Effector memory CD8-positive, alpha-beta T cell (primary cell): ENCODE measurements around the gene ODAD2.
"Not testable (repeated sequence)": the region's sequence is repeated elsewhere in the genome, so short reads cannot be mapped to it uniquely, and the experiment has no call there.

Source experiments
- ATAC-seq: fragments of 150-1000 bp; cut with Tn5 transposase; replicated peaks from 2 replicates; pipeline ENCODE4 v1.10.0; 2021; ENCODE audit warnings: mild to moderate bottlenecking, moderate library complexity
- DNase-seq, 3 experiments: peaks; one replicate each; pipeline ENCODE4 v3.0.0; 2021
- H3K27ac Mint-ChIP-seq, 2 donors: one replicate each; pipeline ENCODE4 v1.8.0; 2022; ENCODE audit warnings: mild to moderate bottlenecking in 2 of 2, mixed read lengths in 2 of 2, moderate library complexity in 2 of 2
- H3K27me3 Mint-ChIP-seq, 2 donors: one replicate each; pipeline ENCODE4 v1.8.0; 2022; ENCODE audit warnings: mixed read lengths in 2 of 2
- H3K36me3 Mint-ChIP-seq: one replicate; pipeline ENCODE4 v1.8.0; 2022; ENCODE audit warnings: mild to moderate bottlenecking, moderate library complexity, mixed read lengths; ENCODE audit not compliant: insufficient read depth
- H3K4me1 Mint-ChIP-seq, 2 donors: one replicate each; pipeline ENCODE4 v1.8.0; 2022; ENCODE audit warnings: low read depth in 2 of 2, mixed read lengths in 2 of 2
- H3K4me3 Mint-ChIP-seq, 2 donors: one replicate each; pipeline ENCODE4 v1.8.0; 2022; ENCODE audit warnings: mild to moderate bottlenecking in 2 of 2, mixed read lengths in 2 of 2, moderate library complexity in 2 of 2
- H3K9me3 Mint-ChIP-seq, 2 donors: one replicate each; pipeline ENCODE4 v1.8.0; 2022; ENCODE audit warnings: mixed read lengths in 2 of 2

Gene ODAD2

DNA sequence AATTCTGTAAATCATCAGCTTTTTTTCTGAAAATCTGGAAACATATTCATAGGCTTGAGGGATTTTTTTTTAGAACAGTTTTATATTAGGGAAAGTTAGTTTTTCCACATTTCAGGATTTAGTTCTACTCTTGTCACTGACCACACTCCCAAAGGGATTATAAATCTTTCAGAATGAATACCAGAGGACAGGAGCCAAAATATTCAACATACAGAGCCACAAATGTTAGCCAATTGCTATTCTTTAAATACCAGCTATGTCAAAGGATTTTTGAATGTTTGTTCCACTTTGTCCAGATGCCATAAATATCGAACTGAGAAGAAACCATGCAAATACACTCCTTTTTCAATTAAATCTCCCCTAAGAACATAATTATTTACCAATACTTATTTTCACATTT lies 50.7 kb downstream of the ODAD2 start:
- no peak overlapping the region for H3K4me3 Mint-ChIP-seq
- no peak overlapping the region for H3K27ac Mint-ChIP-seq
- H3K27me3 Mint-ChIP-seq: peaks cover 25 to 29% of the 10 kb centered on the region in 2 donors
- H3K36me3 Mint-ChIP-seq: peaks cover 3% of the 10 kb centered on the region
- peaks cover 0 to 4% of the 10 kb centered on the region in 2 donors for H3K4me1 Mint-ChIP-seq
- DNase-seq (no peak), ATAC-seq (no peak)
- no peaks in the 10 kb centered on the region for H3K9me3 Mint-ChIP-seq

DNA sequence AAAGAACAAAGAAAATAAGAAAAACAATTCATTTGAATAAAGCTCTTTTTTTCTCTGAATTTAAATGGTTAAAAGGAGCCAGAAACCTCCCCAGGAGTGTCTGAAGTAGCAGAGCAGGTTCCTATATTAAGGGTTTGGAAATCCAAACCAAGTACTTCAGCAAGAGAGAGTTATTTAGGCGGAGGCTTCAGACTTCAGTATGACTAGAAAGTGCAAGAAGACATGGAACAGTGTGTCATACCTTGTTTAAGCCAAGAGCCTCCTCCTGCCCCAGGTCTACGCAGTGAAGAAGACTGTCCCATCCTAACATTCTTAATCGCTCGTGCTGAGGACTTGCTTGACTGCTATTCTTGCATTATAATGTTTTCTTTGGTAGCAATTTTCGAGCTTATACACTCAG lies 51.3 kb downstream of the ODAD2 start:
- no peak for DNase-seq
- peaks cover 3% of the 10 kb centered on the region for H3K36me3 Mint-ChIP-seq
- peaks cover 29 to 31% of the 10 kb centered on the region in 2 donors for H3K27me3 Mint-ChIP-seq
- ATAC-seq: no peak
- no peak overlapping the region for H3K27ac Mint-ChIP-seq
- H3K4me3 Mint-ChIP-seq: no peak overlapping the region
- no peaks in the 10 kb centered on the region for H3K9me3 Mint-ChIP-seq
- peaks cover 0 to 4% of the 10 kb centered on the region in 2 donors for H3K4me1 Mint-ChIP-seq

DNA sequence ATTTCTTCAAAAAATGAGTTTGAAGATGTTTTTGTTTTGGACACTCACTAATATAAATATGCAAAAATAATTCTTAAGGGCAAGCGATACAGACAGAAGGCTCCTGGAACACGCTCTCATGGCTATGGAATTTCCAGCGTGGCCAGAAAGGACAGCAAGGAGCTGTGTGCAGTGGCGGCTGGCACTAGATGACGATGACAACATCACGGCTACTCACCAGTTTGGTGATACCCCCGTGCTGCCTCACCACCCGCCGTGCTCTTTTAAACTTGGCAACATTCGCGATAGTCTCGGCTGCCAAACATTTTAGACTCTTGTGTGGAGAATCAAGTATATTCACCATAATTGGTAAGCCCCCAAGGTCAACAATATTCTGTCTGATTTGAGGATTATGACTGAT lies 54.9 kb downstream of the ODAD2 start:
- no peak for ATAC-seq
- Mint-ChIP-seq H3K4me1 (no peaks in the 10 kb centered on the region), H3K27ac (no peak overlapping the region), H3K4me3 (no peak overlapping the region), H3K27me3 (peaks cover 29 to 40% of the 10 kb centered on the region in 2 donors), H3K36me3 (peaks cover 3% of the 10 kb centered on the region), H3K9me3 (no peaks in the 10 kb centered on the region)
- no peak for DNase-seq

DNA sequence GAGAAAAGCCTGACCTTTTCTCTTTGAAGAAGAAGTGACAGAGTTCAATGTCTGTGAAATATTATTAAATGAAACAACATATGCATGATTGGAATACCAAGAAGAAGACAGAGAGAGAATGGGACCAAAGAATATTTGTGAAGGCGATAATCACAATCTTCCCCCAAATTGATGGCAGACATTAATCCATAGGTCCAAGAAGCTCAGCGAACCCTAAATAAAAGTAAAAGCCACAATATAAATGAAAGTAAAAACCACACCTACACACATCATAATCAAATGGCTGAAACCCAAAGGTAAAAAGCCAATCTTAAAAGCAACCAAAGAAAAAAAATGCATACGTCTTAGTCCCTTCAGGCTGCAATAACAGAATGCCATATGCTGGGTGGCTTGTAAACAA lies 84.0 kb downstream of the ODAD2 start:
- Mint-ChIP-seq H3K36me3 (no peaks in the 10 kb centered on the region), H3K4me3 (no peak overlapping the region), H3K9me3 (no peaks in the 10 kb centered on the region), H3K27me3 (peaks cover 22 to 27% of the 10 kb centered on the region in 2 donors), H3K27ac (no peak overlapping the region), H3K4me1 (no peaks in the 10 kb centered on the region)
- DNase-seq (no peak), ATAC-seq (no peak)

DNA sequence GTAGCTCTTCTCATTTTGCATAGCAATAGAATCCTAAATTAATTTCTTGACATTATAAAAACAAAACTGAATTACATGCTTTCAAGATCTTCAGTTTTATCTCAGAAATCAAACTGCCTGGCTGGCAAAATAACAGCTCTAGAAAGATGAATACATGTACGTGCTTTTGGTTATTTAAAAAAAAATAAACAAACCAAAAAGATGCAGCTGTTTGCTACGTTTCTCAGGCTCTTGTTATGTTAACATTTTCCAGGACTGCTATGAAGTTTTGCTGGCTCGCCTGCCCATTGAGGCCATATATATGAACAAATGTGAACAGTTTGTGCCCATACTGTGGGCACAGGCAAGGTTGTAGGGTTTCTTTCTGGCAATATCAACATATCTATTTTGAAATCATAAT lies 86.6 kb downstream of the ODAD2 start:
- H3K36me3 Mint-ChIP-seq: no peaks in the 10 kb centered on the region
- no peak overlapping the region for H3K27ac Mint-ChIP-seq
- ATAC-seq: no peak
- H3K9me3 Mint-ChIP-seq: no peaks in the 10 kb centered on the region
- no peaks in the 10 kb centered on the region for H3K4me1 Mint-ChIP-seq
- no peak overlapping the region for H3K4me3 Mint-ChIP-seq
- DNase-seq: no peak
- peaks cover 27 to 31% of the 10 kb centered on the region in 2 donors for H3K27me3 Mint-ChIP-seq

DNA sequence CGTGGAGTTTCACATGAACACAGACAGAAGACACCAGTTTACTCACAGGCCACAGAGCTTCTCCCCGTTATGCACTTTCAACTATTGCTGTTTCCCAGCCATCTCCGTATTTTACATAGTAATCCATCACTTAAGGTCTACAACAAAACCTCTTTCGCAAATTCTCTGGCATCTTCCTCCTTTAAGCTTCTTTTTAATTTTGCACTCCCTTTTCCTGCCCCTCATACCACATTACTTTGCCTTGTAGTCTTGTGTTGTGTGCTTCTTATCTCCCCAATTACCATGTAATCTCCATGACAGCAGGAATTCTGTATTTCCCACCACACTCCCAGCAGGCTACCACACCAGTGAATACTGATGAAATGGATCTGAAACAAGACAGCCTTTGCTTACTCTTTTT lies 87.3 kb downstream of the ODAD2 start:
- Mint-ChIP-seq H3K9me3 (no peaks in the 10 kb centered on the region), H3K4me3 (no peak overlapping the region), H3K4me1 (no peaks in the 10 kb centered on the region), H3K36me3 (no peaks in the 10 kb centered on the region), H3K27ac (no peak overlapping the region), H3K27me3 (peaks cover 30 to 34% of the 10 kb centered on the region in 2 donors)
- DNase-seq (no peak), ATAC-seq (no peak)

DNA sequence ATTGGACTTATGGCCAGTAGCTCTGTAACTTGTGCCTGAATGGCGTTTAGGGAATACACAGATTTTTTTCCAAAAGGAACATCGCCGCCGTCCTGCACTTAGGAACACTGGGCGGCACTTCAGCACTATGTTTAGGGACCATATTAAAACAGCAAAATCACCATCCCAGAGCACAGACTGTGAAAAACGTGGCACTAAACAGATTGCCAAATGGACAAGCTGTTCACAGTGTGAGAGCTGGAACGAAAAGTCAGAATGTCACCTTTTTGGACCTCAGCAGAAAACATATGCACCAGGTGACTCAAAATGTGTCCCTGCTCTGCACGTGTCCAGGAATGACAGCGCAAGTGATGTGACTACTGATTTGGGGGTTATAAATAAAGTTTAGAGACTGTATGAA lies 87.9 kb downstream of the ODAD2 start:
- ATAC-seq: no peak
- peaks cover 28 to 39% of the 10 kb centered on the region in 2 donors for H3K27me3 Mint-ChIP-seq
- no peaks in the 10 kb centered on the region for H3K9me3 Mint-ChIP-seq
- H3K27ac Mint-ChIP-seq: no peak overlapping the region
- no peak for DNase-seq
- H3K4me3 Mint-ChIP-seq: no peak overlapping the region
- no peaks in the 10 kb centered on the region for H3K4me1 Mint-ChIP-seq
- H3K36me3 Mint-ChIP-seq: no peaks in the 10 kb centered on the region

DNA sequence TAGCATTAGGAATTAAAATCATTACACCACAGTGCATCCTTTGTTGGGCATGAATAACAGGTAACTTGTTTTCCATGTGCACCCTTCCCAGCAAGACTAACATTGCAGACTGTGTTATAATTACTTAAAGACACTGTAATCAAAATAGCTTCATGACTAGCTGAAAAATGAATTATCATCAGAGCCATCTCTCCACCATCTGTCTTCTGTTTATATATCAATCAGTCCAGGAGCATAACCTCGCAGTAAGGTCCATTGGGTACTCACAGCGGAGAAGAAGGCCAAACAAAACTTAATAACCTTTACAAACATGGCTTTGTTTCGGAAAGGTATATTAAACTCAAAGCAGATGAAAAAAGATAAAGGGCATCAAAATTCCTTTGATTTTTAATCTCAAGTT lies 90.6 kb downstream of the ODAD2 start:
- Mint-ChIP-seq H3K27ac (no peak overlapping the region), H3K27me3 (peaks cover 22 to 35% of the 10 kb centered on the region in 2 donors), H3K36me3 (no peaks in the 10 kb centered on the region), H3K4me3 (no peak overlapping the region), H3K4me1 (no peaks in the 10 kb centered on the region), H3K9me3 (peaks cover 0 to 16% of the 10 kb centered on the region in 2 donors)
- DNase-seq (no peak), ATAC-seq (no peak)

DNA sequence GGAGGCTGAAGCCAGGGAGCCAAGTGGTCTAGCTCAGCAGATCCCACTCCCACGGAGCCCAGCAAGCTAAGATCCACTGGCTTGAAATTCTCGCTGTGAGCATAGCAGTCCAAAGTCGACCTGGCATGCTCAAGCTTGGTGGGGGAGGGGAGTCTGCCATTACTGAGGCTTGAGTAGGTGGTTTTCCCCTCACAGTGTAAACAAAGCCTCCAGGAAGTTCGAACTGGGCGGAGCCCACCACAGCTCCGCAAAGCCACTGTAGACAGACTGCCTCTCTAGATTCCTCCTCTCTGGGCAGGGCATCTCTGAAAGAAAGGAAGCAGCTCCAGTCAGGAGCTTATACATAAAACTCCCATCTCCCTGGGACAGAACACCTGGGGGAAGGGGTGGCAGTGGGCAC lies 99.4 kb downstream of the ODAD2 start:
- Mint-ChIP-seq H3K27me3 (peaks cover 0 to 27% of the 10 kb centered on the region in 2 donors), H3K9me3 (peaks cover 5 to 34% of the 10 kb centered on the region in 2 donors), H3K4me3 (peak overlapping the region in 1 of 2 donors; percentile 36), H3K27ac (peak overlapping the region in 1 of 2 donors; percentile 57)
- H3K36me3 Mint-ChIP-seq, H3K4me1 Mint-ChIP-seq, ATAC-seq: not testable (repeated sequence)
- DNase-seq: peak in 1 of 3 experiments; percentile 3

DNA sequence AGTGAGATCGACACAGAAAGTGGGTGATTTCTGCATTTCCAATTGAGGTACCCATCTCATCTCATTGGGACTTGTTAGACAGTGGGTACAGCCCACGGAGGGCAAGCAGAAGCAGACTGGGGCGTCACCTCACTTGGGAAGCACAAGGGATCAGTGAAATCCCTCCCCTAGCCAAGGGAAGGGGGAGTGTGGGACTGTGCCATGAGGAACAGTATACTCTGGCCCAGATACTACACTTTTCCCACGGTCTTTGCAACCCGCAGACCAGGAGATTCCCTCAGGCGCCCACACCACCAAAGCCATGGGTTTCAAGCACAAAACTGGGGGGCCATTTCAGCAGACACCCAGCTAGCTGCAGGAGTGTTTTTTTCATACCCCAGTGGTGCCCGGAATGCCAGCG lies 99.8 kb downstream of the ODAD2 start:
- peak overlapping the region in 1 of 2 donors; percentile 57 for H3K27ac Mint-ChIP-seq
- H3K36me3 Mint-ChIP-seq: no peaks in the 10 kb centered on the region
- H3K4me3 Mint-ChIP-seq: peak overlapping the region in 1 of 2 donors; percentile 36
- DNase-seq: no peak
- peaks cover 5 to 34% of the 10 kb centered on the region in 2 donors for H3K9me3 Mint-ChIP-seq
- no peak for ATAC-seq
- peaks cover 0 to 27% of the 10 kb centered on the region in 2 donors for H3K27me3 Mint-ChIP-seq
- peaks cover 0 to 8% of the 10 kb centered on the region in 2 donors for H3K4me1 Mint-ChIP-seq

DNA sequence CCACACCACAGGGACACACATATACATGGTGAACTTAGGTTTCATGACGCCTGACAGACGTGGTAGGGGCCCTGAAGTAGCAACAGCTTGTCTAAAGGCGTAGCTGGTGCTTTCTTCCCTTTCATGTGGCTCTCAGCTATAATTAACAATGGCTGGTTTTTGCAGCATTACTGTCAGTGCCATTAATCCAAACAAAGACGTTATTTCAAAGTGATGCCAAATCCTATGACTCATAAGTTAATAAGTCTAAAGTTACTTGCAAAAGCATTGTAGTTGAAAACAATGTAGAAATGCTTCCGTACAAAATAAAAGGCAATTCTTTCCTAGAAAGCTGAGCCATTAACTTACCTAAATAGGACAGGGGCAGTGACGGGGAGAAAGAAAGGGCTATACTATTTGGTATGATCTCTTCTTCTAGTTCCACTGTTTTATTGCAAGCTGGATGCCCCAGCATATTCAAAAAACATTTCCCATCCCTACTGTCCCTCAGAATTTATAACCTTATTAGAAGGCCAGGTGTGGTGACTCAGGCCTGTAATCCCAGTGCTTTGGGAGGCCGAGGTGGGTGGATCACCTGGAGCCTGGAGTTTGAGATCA lies 105.4 kb downstream of the ODAD2 start:
- no peak overlapping the region for H3K27ac Mint-ChIP-seq
- no peaks in the 10 kb centered on the region for H3K4me1 Mint-ChIP-seq
- no peaks in the 10 kb centered on the region for H3K9me3 Mint-ChIP-seq
- H3K4me3 Mint-ChIP-seq: no peak overlapping the region
- peak; percentile 58 for ATAC-seq
- DNase-seq: no peak
- H3K36me3 Mint-ChIP-seq: no peaks in the 10 kb centered on the region
- peaks cover 0 to 8% of the 10 kb centered on the region in 2 donors for H3K27me3 Mint-ChIP-seq

DNA sequence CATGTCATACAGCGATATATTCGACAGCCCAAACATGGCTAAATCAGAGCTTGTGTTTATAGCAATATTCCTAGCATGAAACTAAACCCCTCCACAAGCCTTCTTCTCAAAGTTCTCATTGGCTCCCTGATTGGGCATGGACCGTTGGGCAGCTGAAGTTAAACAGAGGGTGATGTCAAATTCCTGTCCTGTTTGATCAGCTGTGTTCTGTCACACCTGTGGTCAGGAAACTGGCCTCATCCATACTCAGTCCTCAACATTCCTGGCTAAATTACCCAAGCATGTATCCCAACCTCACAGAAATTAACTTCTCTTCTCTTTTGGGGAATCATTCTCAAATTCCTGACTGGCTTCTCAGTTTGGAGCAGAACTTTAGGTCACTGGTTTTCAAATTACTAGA lies 107.9 kb downstream of the ODAD2 start:
- no peak overlapping the region for H3K27ac Mint-ChIP-seq
- peaks cover 0 to 1% of the 10 kb centered on the region in 2 donors for H3K9me3 Mint-ChIP-seq
- H3K36me3 Mint-ChIP-seq: no peaks in the 10 kb centered on the region
- H3K4me1 Mint-ChIP-seq: no peaks in the 10 kb centered on the region
- DNase-seq (no peak), ATAC-seq (no peak)
- H3K27me3 Mint-ChIP-seq: no peaks in the 10 kb centered on the region
- no peak overlapping the region for H3K4me3 Mint-ChIP-seq

DNA sequence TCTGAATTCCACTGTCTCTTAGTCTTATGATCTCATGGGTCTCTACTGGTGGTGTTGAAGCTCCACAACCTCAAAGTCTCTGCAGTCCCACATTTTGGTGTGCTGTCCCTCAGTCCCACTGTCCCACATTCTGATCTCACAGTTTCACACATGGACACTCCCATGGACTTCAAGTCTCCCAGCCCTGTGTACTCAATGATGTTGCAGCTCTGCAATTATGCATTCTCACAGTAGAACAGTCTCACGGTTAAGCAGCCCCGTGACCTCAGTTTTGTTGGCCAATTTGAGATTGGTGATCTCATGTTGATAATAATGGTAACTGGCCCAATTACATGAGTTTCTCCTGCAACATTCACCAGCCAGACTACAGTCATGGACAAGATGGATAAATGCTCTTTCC lies 109.4 kb downstream of the ODAD2 start:
- Mint-ChIP-seq H3K4me1 (no peaks in the 10 kb centered on the region), H3K4me3 (no peak overlapping the region), H3K9me3 (peaks cover 0 to 1% of the 10 kb centered on the region in 2 donors), H3K27me3 (no peaks in the 10 kb centered on the region), H3K27ac (no peak overlapping the region), H3K36me3 (no peaks in the 10 kb centered on the region)
- DNase-seq (no peak), ATAC-seq (no peak)

DNA sequence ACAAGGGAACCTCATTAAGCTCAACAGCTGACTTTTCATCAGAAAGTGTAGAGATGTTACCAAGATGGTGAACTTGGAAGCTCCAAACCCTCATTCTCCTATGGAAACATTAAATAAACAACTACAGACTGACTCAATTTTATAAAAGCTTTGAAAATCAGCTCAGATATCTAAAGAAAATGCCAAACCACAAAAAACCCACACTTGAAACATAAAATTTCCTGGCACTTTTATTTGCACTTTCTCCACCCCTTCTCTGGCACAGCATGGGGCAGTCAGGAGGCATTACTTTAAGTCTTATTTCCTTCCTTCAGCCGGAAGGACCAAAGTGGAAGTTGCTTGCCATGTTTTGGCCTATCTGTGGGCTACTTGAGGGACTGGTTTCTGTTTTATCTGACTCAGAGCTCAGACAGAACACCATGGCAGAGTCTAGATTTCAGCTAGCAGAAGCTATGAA lies 114.7 kb downstream of the ODAD2 start:
- no peak for ATAC-seq
- Mint-ChIP-seq H3K4me3 (no peak overlapping the region), H3K9me3 (peaks cover 0 to 3% of the 10 kb centered on the region in 2 donors), H3K27ac (no peak overlapping the region), H3K36me3 (no peaks in the 10 kb centered on the region), H3K4me1 (no peaks in the 10 kb centered on the region), H3K27me3 (peaks cover 0 to 10% of the 10 kb centered on the region in 2 donors)
- no peak for DNase-seq
